NB4 (cell line): ENCODE results near the gene THADA.

Experiments
- DNase-seq: peaks from one replicate; pipeline ENCODE4 v3.0.0; 2010; ENCODE audit warnings: low read depth
- H3K4me3 ChIP-seq: one replicate; pipeline ENCODE4 v1.5.1; 2011; ENCODE audit warnings: mild to moderate bottlenecking, low read depth, low read length, moderate library complexity
- CTCF ChIP-seq: IDR thresholded peaks from one replicate; pipeline ENCODE4 v1.5.1; 2012; ENCODE audit warnings: low read depth, low read length
- MAX ChIP-seq: IDR thresholded peaks from 2 replicates; pipeline ENCODE4 v1.6.1; 2011; ENCODE audit warnings: low read depth, low read length
- MYC ChIP-seq: IDR thresholded peaks from 2 replicates; pipeline ENCODE4 v1.6.1; 2011; ENCODE audit warnings: low read depth, low read length
- POLR2A ChIP-seq: IDR thresholded peaks from 2 replicates; pipeline ENCODE4 v1.6.1; 2011; ENCODE audit warnings: mild to moderate bottlenecking; ENCODE audit not compliant: insufficient read length; ENCODE audit errors: extremely low read depth

The THADA gene

GRCh38 chr2:43419876-43420275, 176.0 kb downstream of the THADA start:
- no peak for DNase-seq

GRCh38 chr2:43419243-43419642, 176.6 kb downstream of the THADA start:
- DNase-seq, result no peak
- TF ChIP-seq CTCF (no peak), MAX (no peak), MYC (no peak), POLR2A (no peak)

More at GRCh38 chr2:43419876-43420275, 176.0 kb downstream of the THADA start:
- H3K4me3 ChIP-seq, result no peak overlapping the region
- TF ChIP-seq MYC, result no peak
- no peak for TF ChIP-seq MAX
- TF ChIP-seq CTCF, result no peak
- no peak for TF ChIP-seq POLR2A

GRCh38 chr2:43418680-43419079, 177.2 kb downstream of the THADA start:
- no peak for TF ChIP-seq MYC
- TF ChIP-seq MAX, result no peak
- no peak for TF ChIP-seq POLR2A
- no peak for TF ChIP-seq CTCF
- H3K4me3 ChIP-seq, result no peak overlapping the region
- DNase-seq, result no peak

More at GRCh38 chr2:43419243-43419642, 176.6 kb downstream of the THADA start:
- no peak overlapping the region for H3K4me3 ChIP-seq

- H3K4me3 ChIP-seq, result no peak overlapping the region
- no peak for TF ChIP-seq CTCF
- TF ChIP-seq MYC, result no peak
- TF ChIP-seq POLR2A, result no peak
- TF ChIP-seq MAX, result no peak
- no peak for DNase-seq
Measured at GRCh38 chr2:43417300-43417699, 178.5 kb downstream of the THADA start.

- TF ChIP-seq MAX, result no peak
- TF ChIP-seq POLR2A, result no peak
- TF ChIP-seq MYC, result no peak
- TF ChIP-seq CTCF, result no peak
- no peak for DNase-seq
- no peak overlapping the region for H3K4me3 ChIP-seq
Measured at GRCh38 chr2:43415592-43415991, 180.2 kb downstream of the THADA start.

GRCh38 chr2:43414586-43415135, 181.2 kb downstream of the THADA start:
- DNase-seq, result no peak
- no peak overlapping the region for H3K4me3 ChIP-seq
- TF ChIP-seq MAX (no peak), CTCF (no peak), MYC (no peak), POLR2A (no peak)
